Mesenchymal stem cell (in vitro differentiated cells and primary cell): ENCODE results near the gene AGAP2.

Experiments
- DNase-seq: peaks from one replicate; pipeline ENCODE4 v3.0.0-alpha.2; 2013
- H2AFZ ChIP-seq: one replicate; pipeline ENCODE4 v1.6.1; 2013; ENCODE audit warnings: low read depth, mild to moderate bottlenecking, control low read depth, inconsistent platforms, low read length, moderate library complexity
- H2AK5ac ChIP-seq: 2 replicates; pipeline ENCODE4 v1.6.1; 2013; ENCODE audit warnings: low read length, moderate library complexity, mild to moderate bottlenecking, inconsistent platforms; ENCODE audit not compliant: severe bottlenecking
- H2BK120ac ChIP-seq: one replicate; pipeline ENCODE4 v1.6.1; 2013; ENCODE audit warnings: low read depth, mild to moderate bottlenecking, inconsistent platforms, low read length, moderate library complexity
- H2BK12ac ChIP-seq, 2 experiments: one replicate each; pipeline ENCODE4 v1.6.1; 2013; ENCODE audit warnings: inconsistent platforms in 2 of 2, low read length in 2 of 2, mild to moderate bottlenecking in 2 of 2, moderate library complexity in 2 of 2, control low read depth in 1 of 2
- H2BK15ac ChIP-seq: one replicate; pipeline ENCODE4 v1.6.1; 2013; ENCODE audit warnings: mild to moderate bottlenecking, low read depth, inconsistent platforms; ENCODE audit not compliant: poor library complexity, severe bottlenecking
- H2BK5ac ChIP-seq: 2 replicates; pipeline ENCODE4 v1.6.1; 2013; ENCODE audit warnings: low read depth, mild to moderate bottlenecking, low read length, control low read depth, inconsistent platforms; ENCODE audit not compliant: poor library complexity, severe bottlenecking
- H3K14ac ChIP-seq, 2 experiments: one replicate each; pipeline ENCODE4 v1.6.1; 2013; ENCODE audit warnings: inconsistent platforms in 2 of 2, low read length in 2 of 2, control low read depth in 1 of 2, mild to moderate bottlenecking in 1 of 2, moderate library complexity in 1 of 2
- H3K18ac ChIP-seq, 2 experiments: one replicate each; pipeline ENCODE4 v1.6.1; 2013; ENCODE audit warnings: inconsistent platforms in 2 of 2, low read length in 2 of 2, control low read depth in 1 of 2, low read depth in 1 of 2, mild to moderate bottlenecking in 1 of 2
- H3K23ac ChIP-seq, 2 experiments: one replicate each; pipeline ENCODE4 v1.6.1; 2013; ENCODE audit warnings: inconsistent platforms in 2 of 2, low read length in 2 of 2, mild to moderate bottlenecking in 2 of 2, moderate library complexity in 2 of 2, control low read depth in 1 of 2
- H3K27ac ChIP-seq: 2 replicates; pipeline ENCODE4 v1.5.1; 2013; ENCODE audit warnings: mild to moderate bottlenecking, moderate library complexity, low read length, control low read depth, inconsistent platforms; ENCODE audit not compliant: poor library complexity, severe bottlenecking
- H3K27me3 ChIP-seq, 2 experiments: 2 replicates each; pipeline versions ENCODE4 v1.6.1 to v1.7.0; 2013; ENCODE audit warnings: low read length in 2 of 2, mild to moderate bottlenecking in 2 of 2, moderate library complexity in 2 of 2, control low read depth in 1 of 2, inconsistent platforms in 1 of 2; ENCODE audit not compliant: control insufficient read depth in 1 of 2, insufficient read depth in 1 of 2
- H3K36me3 ChIP-seq, 2 experiments: 2 replicates each; pipeline versions ENCODE4 v1.6.1 to v1.7.0; 2013; ENCODE audit warnings: low read length in 2 of 2, control low read depth in 1 of 2, inconsistent platforms in 1 of 2, low read depth in 1 of 2, mild to moderate bottlenecking in 1 of 2; ENCODE audit not compliant: insufficient read depth in 2 of 2, control insufficient read depth in 1 of 2
- H3K4ac ChIP-seq, 2 experiments: one replicate each; pipeline ENCODE4 v1.6.1; 2013; ENCODE audit warnings: inconsistent platforms in 2 of 2, low read length in 2 of 2, mild to moderate bottlenecking in 2 of 2, moderate library complexity in 2 of 2, control low read depth in 1 of 2, low read depth in 1 of 2
- H3K4me1 ChIP-seq: 2 replicates; pipeline ENCODE4 v1.6.1; 2013; ENCODE audit warnings: low read depth, low read length, control low read depth; ENCODE audit not compliant: control insufficient read depth, insufficient read depth
- H3K4me2 ChIP-seq: 2 replicates; pipeline ENCODE4 v1.6.1; 2013; ENCODE audit warnings: low read length, mild to moderate bottlenecking, inconsistent platforms; ENCODE audit not compliant: poor library complexity, severe bottlenecking
- H3K4me3 ChIP-seq, 2 experiments: 2 replicates each; pipeline versions ENCODE4 v1.5.1 to v1.7.0; 2013; ENCODE audit warnings: low read length in 2 of 2, mild to moderate bottlenecking in 2 of 2, control low read depth in 1 of 2, low read depth in 1 of 2; ENCODE audit not compliant: insufficient read depth in 1 of 2
- H3K79me1 ChIP-seq: replicated peaks from 2 replicates; pipeline ENCODE4 v1.6.1; 2013; ENCODE audit warnings: mild to moderate bottlenecking, control low read depth, low read length, inconsistent platforms; ENCODE audit not compliant: poor library complexity, severe bottlenecking
- H3K9ac ChIP-seq: 2 replicates; pipeline ENCODE4 v1.7.0; 2013; ENCODE audit warnings: mild to moderate bottlenecking, low read length, moderate library complexity
- H3K9me3 ChIP-seq: 2 replicates; pipeline ENCODE4 v1.7.0; 2013; ENCODE audit warnings: mild to moderate bottlenecking, low read length; ENCODE audit not compliant: control insufficient read depth
- H4K8ac ChIP-seq: one replicate; pipeline ENCODE4 v1.6.1; 2013; ENCODE audit warnings: inconsistent platforms, mild to moderate bottlenecking, low read length, moderate library complexity
- H4K91ac ChIP-seq: one replicate; pipeline ENCODE4 v1.6.1; 2013; ENCODE audit warnings: mild to moderate bottlenecking, low read length, inconsistent platforms
- WGBS: methylation state at CpG from one replicate; pipeline ENCODE4 v1.1.7; 2013; ENCODE audit warnings: mixed read lengths; 5-methylcytosine and 5-hydroxymethylcytosine counted together

AGAP2 gene

GRCh38 chr12:57779736-57780135 lies 41.2 kb upstream of the AGAP2 start:
- no peak overlapping the region for H2BK15ac ChIP-seq
- H2AFZ ChIP-seq = no peak overlapping the region
- no peak for DNase-seq
- peaks cover 11% of the 10 kb centered on the region for H3K79me1 ChIP-seq
- no peak overlapping the region for H3K23ac ChIP-seq
- no peak overlapping the region for H4K91ac ChIP-seq
- H2BK5ac ChIP-seq = no peak overlapping the region
- peaks cover 10 to 46% of the 10 kb centered on the region in 2 experiments for H3K36me3 ChIP-seq
- H3K27me3 ChIP-seq = no peaks in the 10 kb centered on the region
- H3K4me1 ChIP-seq = no peaks in the 10 kb centered on the region
- no peak overlapping the region for H3K18ac ChIP-seq
- H2AK5ac ChIP-seq = no peak overlapping the region
- H3K9ac ChIP-seq = no peak overlapping the region
- no peak overlapping the region for H2BK120ac ChIP-seq
- no peak overlapping the region for H4K8ac ChIP-seq
- no peak overlapping the region for H3K27ac ChIP-seq
- H3K4ac ChIP-seq = no peak overlapping the region
- no peak overlapping the region for H3K4me2 ChIP-seq
- H3K14ac ChIP-seq = no peak overlapping the region
- H3K4me3 ChIP-seq = no peak overlapping the region
- no peaks in the 10 kb centered on the region for H3K9me3 ChIP-seq
- 82% methylated on average over 1 of the region's 1 CpG for WGBS
- H2BK12ac ChIP-seq = no peak overlapping the region

- peaks cover 7% of the 10 kb centered on the region for H3K79me1 ChIP-seq
- H3K14ac ChIP-seq = no peak overlapping the region
- H2BK12ac ChIP-seq = no peak overlapping the region
- H2BK5ac ChIP-seq = no peak overlapping the region
- no peak overlapping the region for H3K18ac ChIP-seq
- H2BK120ac ChIP-seq = no peak overlapping the region
- no peaks in the 10 kb centered on the region for H3K9me3 ChIP-seq
- H3K27me3 ChIP-seq = no peaks in the 10 kb centered on the region
- H3K4me2 ChIP-seq = no peak overlapping the region
- no peak overlapping the region for H4K8ac ChIP-seq
- no peak overlapping the region for H2BK15ac ChIP-seq
- H3K4me3 ChIP-seq = no peak overlapping the region
- peaks cover 4% of the 10 kb centered on the region for H3K4me1 ChIP-seq
- H3K4ac ChIP-seq = no peak overlapping the region
- no peak for DNase-seq
- no peak overlapping the region for H3K23ac ChIP-seq
- no peak overlapping the region for H3K9ac ChIP-seq
- peaks cover 10 to 44% of the 10 kb centered on the region in 2 experiments for H3K36me3 ChIP-seq
- H2AK5ac ChIP-seq = no peak overlapping the region
- 100% methylated on average over 5 of the region's 7 CpGs for WGBS
- H3K27ac ChIP-seq = no peak overlapping the region
- no peak overlapping the region for H4K91ac ChIP-seq
- no peak overlapping the region for H2AFZ ChIP-seq
Measured at GRCh38 chr12:57777911-57778310, 39.4 kb upstream of the AGAP2 start.

GRCh38 chr12:57777367-57777766 lies 38.8 kb upstream of the AGAP2 start:
- Histone ChIP-seq H3K27me3 (no peaks in the 10 kb centered on the region), H3K4ac (no peak overlapping the region), H2BK120ac (no peak overlapping the region), H3K27ac (no peak overlapping the region), H3K14ac (no peak overlapping the region), H4K91ac (no peak overlapping the region), H3K79me1 (peaks cover 5% of the 10 kb centered on the region), H3K18ac (no peak overlapping the region), H2AFZ (no peak overlapping the region), H3K36me3 (peaks cover 10 to 44% of the 10 kb centered on the region in 2 experiments), H3K4me1 (peaks cover 4% of the 10 kb centered on the region), H3K4me3 (no peak overlapping the region), H3K23ac (no peak overlapping the region), H2AK5ac (no peak overlapping the region), H2BK15ac (no peak overlapping the region), H2BK5ac (no peak overlapping the region), H4K8ac (no peak overlapping the region), H3K9ac (no peak overlapping the region), H3K9me3 (no peaks in the 10 kb centered on the region), H3K4me2 (no peak overlapping the region), H2BK12ac (no peak overlapping the region)
- 97% methylated on average over 4 of the region's 7 CpGs for WGBS
- DNase-seq = no peak

GRCh38 chr12:57776247-57776587 lies 37.7 kb upstream of the AGAP2 start:
- Histone ChIP-seq H2BK120ac (no peak overlapping the region), H4K8ac (no peak overlapping the region), H3K4me1 (peaks cover 6% of the 10 kb centered on the region), H3K79me1 (peaks cover 5% of the 10 kb centered on the region), H3K27me3 (no peaks in the 10 kb centered on the region), H3K14ac (no peak overlapping the region), H2BK5ac (no peak overlapping the region), H3K23ac (no peak overlapping the region), H3K4me3 (no peak overlapping the region), H2AK5ac (no peak overlapping the region), H2BK12ac (no peak overlapping the region), H3K36me3 (peaks cover 10 to 41% of the 10 kb centered on the region in 2 experiments), H3K4me2 (no peak overlapping the region), H3K9me3 (no peaks in the 10 kb centered on the region), H3K4ac (no peak overlapping the region), H2AFZ (no peak overlapping the region), H3K9ac (no peak overlapping the region), H3K27ac (no peak overlapping the region), H4K91ac (no peak overlapping the region), H3K18ac (no peak overlapping the region), H2BK15ac (no peak overlapping the region)
- 83% methylated on average over 2 of the region's 2 CpGs for WGBS
- no peak for DNase-seq
